Measurements from ENCODE around the gene SORCS1.

DNA sequence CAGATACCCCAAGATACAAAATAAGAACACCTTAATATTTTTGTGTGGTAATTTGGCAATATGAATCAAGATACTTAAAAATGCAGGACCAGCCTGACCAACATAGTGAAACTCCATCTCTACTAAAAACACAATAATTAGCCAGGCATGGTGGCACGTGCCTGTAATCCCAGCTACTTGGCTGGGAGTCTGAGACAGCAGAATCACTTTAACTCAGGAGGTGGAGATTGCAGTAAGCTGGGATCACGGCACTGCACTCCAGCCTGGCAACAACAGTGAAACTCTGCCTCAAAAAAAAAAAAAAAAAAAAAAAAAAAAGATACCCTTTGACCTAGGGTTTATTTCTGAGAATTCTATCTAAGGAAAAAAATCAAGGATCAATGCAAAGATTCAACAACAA is 450.7 kb downstream of the SORCS1 start:
- TF ChIP-seq, protein P1, sequence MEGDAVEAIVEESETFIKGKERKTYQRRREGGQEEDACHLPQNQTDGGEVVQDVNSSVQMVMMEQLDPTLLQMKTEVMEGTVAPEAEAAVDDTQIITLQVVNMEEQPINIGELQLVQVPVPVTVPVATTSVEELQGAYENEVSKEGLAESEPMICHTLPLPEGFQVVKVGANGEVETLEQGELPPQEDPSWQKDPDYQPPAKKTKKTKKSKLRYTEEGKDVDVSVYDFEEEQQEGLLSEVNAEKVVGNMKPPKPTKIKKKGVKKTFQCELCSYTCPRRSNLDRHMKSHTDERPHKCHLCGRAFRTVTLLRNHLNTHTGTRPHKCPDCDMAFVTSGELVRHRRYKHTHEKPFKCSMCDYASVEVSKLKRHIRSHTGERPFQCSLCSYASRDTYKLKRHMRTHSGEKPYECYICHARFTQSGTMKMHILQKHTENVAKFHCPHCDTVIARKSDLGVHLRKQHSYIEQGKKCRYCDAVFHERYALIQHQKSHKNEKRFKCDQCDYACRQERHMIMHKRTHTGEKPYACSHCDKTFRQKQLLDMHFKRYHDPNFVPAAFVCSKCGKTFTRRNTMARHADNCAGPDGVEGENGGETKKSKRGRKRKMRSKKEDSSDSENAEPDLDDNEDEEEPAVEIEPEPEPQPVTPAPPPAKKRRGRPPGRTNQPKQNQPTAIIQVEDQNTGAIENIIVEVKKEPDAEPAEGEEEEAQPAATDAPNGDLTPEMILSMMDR (IDR thresholded peaks at IDR 0.05; ENCODE audit: low read length) = no peak
- TF ChIP-seq EZH2 (optimal IDR thresholded peaks at IDR 0.05; ENCODE audit: low read depth, low read length) = no peak
